Activated T-cell treated with anti-CD3 and anti-CD28 coated beads, Interleukin-2, amount 50 U/mL, for 1 hour (primary cell): ENCODE measurements around the gene CR1.
"Not testable (repeated sequence)": the region's sequence is repeated elsewhere in the genome, so short reads cannot be mapped to it uniquely, and the experiment has no call there.

Source experiments
- DNase-seq: peaks from one replicate; pipeline ENCODE4 v3.0.0-alpha.2; 2020

The CR1 gene

DNA sequence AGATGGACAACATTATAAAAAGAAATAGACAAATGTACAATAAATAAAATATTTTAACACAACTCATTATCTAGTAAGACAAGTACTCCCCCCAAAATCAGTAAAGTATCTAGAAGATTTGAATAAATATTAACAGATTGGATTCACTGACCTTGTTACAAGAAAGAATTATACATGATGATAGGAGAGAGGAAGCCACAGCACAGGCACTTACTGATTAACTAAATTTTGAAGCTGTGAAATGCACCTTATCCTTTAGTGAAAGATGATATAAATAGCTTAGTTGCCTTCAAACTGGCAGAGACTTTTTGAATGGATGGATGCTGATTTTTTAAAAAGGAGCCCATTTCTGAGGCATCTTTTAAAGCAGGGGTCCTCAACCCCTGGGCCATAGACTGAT is 8.5 kb downstream of the CR1 start:
- no peak for DNase-seq

DNA sequence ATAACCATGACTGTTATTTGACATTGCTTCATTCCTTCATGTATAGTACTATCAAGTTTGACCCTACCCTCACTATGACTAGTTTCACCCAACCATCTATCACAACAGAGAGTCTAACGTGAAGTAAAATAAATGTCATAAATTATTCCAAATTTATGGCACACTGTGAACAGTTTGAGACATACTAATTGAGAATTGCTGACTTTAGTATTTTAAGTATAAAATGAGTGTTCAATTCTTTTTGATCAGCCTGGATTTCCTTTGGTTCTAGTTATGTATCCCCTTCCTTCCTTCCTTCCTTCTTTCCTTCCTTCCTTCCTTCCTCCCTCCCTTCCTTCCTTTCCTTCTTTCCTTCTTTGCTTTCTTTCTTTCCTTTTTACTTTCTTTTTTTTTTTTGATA is 14.5 kb downstream of the CR1 start:
- DNase-seq: no peak

GRCh38 chr1:207514890-207515289 is 18.9 kb downstream of the CR1 start:
- no peak for DNase-seq

GRCh38 chr1:207516729-207517128 is 20.8 kb downstream of the CR1 start:
- no peak for DNase-seq

GRCh38 chr1:207518608-207519236 is 22.8 kb downstream of the CR1 start:
- no peak for DNase-seq

DNA sequence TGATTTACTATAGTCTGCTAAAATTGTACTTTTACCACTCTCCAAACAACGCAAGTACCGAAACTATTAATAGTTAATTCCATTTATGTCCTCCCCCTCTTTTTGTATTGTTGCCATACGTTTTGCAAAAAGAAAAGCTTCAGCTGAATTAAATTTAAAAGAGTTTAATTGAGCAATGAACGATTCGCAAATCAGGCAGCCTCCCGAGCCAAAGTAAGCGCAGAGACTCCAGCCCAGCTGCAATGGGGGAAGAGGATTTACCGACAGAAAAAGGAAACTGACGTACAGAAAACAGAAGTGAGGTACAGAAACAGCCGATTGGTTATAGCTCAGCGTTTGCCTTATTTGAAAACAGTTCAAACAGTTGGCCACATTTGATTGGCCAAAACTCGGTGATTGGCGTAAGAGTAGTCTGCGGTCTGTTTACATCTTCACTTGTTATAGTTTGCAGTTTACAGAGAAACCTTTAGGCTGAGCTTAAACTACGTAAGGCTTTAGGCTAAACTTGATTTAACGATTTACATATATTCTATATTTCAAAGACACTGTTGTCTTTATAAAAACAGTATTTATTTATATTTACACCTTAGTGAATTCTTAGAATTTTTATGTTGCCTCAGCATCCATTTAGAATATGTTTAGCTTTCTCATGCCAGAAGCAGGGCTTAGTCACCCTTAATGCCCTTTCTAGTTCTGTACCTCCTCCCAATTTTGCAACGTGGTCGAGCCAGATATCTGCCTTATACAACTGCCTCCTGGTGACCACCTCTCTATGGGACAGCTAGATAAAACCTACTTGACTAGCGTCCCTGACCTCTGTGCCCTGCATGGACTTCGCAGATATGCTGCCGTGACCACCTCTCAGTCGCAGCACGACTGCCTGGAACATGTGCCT is 23.8 kb downstream of the CR1 start:
- DNase-seq: no peak

DNA sequence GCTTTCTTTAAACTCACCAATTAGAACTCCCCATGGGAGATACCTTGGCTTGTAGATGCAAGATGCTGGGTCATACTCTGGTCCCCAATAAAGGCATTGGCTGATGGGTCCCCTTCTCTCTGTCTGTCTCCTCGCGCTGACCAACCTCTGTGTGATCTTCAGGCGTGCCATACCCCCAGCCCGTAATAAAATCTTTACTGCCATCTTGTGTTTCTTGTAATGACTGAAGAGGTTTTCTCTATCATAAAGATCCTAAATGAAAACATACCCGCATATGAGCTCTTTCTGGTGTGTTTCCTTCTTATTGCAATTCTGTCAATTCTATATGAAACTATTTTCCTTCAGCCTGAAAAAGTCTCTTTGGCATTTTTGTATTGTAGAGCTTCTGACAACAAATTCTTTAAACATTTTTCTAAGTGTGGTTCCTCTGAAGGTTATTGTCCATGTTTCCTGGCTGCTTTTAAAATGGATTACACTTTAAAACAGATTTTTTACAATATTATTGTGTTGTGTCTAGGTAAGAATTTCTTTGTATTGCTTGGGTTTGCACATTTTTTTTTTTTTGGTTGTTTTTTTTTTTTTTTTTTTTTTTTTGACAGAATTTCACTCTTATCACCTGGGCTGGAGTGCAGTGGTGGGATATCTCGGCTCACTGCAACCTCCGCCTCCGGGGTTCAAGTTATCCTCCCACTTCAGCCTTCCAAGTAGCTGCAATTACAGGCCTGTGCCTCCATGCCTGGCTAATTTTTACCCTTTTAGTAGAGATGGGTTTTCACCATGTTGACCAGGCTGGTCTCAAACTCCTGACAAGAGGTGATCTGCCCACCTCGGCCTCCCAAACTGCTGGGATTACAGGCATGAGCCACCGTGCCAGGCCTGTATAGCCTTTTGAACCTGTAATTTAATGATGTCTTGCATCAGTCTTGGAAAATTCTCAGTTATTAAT is 24.7 kb downstream of the CR1 start:
- not testable (repeated sequence) for DNase-seq

DNA sequence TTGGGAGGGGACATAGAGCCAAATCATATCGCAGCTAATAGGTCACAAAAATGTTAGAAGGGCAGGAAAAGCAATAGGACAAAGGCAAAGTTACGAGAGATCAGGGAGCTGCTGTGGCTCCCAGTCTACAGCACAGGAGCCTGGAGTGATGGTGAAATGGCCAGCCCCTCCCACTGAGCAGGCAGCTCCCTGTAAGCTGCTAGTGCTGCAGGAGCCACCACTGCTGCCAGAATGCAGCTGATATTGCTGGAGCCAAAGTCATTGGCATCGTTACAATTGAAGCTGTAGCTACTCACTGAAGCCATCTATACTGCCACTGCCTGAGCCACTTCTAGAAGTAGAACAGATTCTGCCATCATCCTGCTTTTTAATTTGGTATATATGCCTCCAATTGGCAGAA is 29.3 kb downstream of the CR1 start:
- not testable (repeated sequence) for DNase-seq

DNA sequence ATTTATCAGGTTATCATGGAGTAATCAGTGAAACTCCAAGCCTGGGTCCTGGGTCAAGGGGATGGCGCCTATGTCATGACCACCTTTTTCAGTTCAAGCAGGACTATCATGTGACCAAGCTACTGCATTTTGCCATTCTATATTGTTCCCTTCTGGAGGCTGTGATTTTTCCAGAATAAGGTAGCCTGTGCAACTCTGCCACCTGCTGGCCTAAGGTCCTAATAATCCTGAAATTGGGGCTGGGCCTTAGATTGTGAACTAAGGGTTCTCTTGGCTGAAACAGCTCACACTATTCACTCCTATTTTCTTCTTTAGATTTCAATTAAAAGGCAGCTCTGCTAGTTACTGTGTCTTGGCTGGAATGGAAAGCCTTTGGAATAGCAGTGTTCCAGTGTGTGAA is 32.4 kb downstream of the CR1 start:
- not testable (repeated sequence) for DNase-seq

GRCh38 chr1:207536263-207536662 is 40.3 kb downstream of the CR1 start:
- not testable (repeated sequence) for DNase-seq

DNA sequence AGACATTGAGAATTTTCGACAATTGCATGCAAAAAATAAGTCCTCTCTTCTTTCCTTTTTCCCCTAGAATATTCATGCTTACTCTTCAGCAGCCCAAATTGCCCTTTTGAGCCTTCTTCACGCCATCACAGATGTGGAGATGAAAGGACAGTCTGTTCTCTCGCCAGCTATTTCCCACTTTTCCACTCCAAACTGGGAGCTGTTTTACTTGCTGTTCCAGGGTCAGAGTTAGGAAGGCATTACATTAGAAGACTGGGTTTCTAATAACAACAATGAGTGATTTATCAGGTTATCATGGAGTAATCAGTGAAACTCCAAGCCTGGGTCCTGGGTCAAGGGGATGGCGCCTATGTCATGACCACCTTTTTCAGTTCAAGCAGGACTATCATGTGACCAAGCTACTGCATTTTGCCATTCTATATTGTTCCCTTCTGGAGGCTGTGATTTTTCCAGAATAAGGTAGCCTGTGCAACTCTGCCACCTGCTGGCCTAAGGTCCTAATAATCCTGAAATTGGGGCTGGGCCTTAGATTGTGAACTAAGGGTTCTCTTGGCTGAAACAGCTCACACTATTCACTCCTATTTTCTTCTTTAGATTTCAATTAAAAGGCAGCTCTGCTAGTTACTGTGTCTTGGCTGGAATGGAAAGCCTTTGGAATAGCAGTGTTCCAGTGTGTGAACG is 50.9 kb downstream of the CR1 start:
- not testable (repeated sequence) for DNase-seq

DNA sequence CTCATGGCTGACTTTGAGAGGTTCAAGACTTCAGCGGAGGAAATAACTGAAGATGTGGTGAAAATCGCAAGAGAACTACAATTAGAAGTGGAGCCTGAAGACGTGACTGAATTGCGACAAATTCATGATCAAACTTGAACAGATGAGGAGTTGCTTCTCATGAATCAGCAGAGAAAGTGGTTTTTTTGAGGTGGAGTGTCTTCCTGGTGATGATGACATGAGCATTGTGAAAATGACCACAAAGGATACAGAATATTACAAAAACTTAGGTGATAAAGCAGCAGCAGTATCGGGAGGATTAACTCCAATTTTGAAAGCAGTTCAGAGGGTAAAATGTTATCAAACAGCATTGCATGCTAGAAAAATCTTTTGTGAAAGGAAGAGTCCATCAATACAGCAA is 58.9 kb downstream of the CR1 start:
- DNase-seq: not testable (repeated sequence)

DNA sequence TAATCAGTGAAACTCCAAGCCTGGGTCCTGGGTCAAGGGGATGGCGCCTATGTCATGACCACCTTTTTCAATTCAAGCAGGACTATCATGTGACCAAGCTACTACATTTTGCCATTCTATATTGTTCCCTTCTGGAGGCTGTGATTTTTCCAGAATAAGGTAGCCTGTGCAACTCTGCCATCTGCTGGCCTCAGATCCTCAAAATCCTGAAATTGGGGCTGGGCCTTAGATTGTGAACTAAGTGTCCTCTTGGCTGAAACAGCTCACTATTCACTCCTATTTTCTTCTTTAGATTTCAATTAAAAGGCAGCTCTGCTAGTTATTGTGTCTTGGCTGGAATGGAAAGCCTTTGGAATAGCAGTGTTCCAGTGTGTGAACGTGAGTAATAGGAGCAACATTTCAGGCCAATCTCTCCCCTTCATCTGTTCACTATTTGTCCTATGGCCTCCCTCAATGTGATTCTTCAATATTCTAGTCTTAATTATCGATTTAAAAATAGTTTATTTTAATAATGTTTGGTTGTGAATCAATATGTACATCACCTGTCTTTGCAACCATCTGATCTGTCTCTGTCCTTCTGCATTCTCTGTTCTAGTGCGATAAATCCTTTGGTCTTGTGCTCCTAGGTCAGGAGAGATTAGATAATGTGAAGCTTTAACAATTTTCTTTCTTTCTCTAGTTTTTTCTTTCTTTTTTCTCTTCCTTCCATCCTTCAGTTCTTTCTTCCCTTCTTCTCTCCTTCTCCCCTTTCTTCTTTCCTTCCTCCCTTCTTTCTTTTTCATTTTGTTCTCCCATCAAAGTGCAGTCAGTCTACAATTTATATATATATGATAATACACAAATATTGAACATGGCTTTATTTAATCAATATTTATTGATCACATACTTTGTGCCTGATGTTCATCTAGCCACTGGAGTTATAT is 69.8 kb downstream of the CR1 start:
- DNase-seq: no peak

GRCh38 chr1:207571926-207572325 is 76.0 kb downstream of the CR1 start:
- not testable (repeated sequence) for DNase-seq

DNA sequence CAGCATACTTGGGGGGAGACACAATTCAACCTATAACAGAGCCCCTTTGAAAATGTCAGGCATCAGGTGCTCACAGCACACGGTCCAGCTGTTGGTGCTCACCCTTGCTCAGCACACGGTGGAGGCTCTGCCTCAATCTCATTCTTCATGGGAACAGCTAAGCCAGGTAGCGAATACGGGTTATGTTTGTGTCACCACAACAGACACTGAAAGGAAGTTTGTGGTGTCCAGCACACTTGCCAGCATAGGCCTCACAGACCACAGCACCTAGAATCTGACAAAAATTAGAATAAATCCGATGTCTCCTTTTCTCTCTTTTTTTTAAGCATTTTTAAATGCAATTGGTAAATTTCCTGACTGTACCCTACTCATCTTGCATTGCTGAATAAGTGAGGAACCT is 77.1 kb downstream of the CR1 start:
- DNase-seq: not testable (repeated sequence)

- not testable (repeated sequence) for DNase-seq
Observed at GRCh38 chr1:207575381-207575780, 79.4 kb downstream of the CR1 start.

DNA sequence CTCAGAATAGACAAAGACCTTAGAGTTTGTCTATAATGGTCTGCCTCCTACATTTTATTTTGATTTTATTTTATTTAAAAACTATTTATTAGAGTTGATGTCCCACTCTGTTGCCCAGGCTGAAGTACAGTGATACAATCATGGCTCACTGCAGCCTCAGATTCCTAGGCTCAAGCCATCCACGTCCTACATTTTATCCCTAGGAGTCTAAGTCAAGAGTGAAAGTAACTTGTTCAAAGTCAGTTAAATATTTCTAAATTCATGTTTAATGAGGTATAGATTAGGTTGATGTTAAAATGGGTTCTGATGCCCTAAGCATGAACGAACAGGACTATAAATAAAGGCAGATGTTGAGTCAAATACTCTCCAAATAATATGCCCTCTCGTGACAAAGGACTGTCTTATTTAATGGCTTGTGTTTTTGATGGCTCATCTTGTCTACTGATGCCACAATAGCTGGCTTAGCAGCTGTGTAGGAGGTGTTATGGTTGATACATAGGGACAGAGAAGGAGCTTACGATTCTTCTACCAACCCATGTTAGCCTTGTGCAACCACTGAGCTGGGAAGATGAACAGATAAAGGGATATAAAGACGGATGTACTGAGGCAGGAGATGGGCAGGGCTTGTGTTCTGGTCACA is 83.0 kb downstream of the CR1 start:
- DNase-seq: no peak

DNA sequence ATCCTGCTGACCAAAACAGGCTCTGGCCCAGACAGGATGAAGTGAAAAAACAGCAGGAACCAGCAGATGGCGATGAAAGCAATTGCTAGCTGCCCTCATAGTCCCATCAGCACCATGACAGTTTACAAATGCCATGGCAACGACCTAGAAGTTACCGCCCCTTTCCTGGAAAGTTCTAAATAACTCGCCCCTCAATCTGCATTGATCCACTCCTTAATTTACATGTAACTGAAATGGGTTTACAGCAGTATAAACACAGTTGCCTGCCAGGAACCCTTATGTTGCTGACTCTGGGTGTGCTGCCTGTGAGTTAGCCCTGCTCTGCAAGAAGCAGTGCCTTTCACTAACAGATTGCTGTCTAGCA is 83.5 kb downstream of the CR1 start:
- DNase-seq: no peak

DNA sequence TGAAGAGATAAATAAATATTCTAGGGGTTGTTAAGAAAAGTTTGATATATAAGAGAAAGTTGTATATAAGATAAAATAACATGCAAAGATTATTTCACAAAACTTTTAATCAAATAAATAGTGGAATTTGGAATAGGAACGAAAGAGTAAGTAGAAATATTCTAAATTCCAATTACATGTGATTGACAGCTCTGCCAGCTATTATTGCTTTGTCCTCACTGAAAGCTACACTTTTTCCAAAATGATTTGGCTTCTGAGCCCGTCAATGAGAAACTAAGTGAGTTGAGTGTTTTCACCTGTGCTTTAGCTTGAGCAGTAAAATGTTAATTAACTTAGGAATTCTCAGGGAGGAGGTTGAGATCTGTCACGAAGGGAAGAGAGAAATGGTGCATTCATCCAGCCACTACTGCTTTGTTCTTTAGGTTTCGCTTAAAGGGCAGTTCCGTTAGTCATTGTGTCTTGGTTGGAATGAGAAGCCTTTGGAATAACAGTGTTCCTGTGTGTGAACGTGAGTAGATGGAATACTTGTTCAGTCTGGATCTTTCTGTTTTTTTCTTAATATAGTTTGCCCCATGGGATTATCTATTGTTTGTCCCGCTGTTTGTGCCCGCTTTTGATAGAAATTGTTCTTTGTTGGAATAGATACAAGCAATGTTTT is 85.7 kb downstream of the CR1 start:
- no peak for DNase-seq

GRCh38 chr1:207589506-207589905 is 93.5 kb downstream of the CR1 start:
- DNase-seq: not testable (repeated sequence)
